Amniotic epithelial cell (primary cell): Measurements from ENCODE around the gene LCNL1.
A peak's percentile ranks its signal among the peaks of the same experiment; 100 is the strongest.
"Not testable (repeated sequence)": the region's sequence is repeated elsewhere in the genome, so short reads cannot be mapped to it uniquely, and the experiment has no call there.

Experiments
- DNase-seq: peaks from one replicate; pipeline ENCODE4 v3.0.0-alpha.2; 2010; ENCODE audit warnings: low read depth

The LCNL1 gene

DNA sequence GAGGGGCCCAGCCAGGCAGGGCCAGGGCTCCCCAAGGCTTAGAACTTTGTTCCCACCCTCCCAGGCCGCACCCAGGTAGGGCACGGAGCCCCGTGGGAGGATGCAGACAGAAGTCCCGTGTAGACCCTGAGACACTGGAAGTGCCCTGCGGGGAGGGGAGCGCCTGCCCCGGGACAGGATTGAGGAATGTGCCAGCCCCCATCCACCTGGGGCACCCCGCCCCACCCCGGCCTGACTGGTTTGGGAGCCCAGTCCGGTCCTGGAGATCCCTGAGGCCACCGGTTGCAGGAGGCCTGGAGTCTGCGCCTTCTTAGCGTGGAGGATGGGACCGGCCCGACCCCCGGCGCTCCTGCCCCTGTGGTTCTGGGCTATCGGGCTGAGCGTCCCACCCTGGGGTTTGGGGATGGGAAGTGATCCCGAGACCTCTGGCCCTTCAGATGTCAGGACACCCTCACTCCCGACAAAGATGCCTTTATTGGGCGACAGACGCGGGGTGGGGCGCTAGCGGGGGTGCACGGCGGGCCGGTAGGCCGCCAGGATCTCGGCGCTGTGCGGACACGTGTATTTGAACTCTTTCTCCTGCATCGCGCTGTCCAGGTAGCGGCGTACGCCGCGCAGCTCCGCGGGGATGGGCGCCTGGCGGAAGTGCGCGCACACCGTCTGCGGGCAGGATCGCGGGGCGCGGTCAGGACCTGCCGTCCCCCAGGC, 11.5 kb downstream of the LCNL1 start:
- DNase-seq = no peak

DNA sequence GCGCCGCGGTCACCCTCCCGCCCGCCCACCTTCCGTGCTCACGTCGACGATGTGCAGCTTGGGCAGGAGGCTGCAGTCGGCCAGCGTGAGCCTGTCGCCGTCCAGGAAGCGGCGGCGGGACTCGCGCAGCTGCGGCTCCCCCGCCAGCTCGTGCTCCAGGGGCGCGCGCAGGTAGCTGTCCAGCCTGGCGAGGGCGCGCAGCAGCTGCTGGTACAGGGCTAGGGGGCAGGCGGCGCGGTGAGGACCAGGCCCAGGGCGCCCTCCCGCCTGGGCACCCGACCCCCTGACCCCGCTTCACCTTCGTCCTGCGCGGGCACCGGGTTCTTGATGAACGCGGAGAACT, 12.1 kb downstream of the LCNL1 start:
- no peak for DNase-seq

DNA sequence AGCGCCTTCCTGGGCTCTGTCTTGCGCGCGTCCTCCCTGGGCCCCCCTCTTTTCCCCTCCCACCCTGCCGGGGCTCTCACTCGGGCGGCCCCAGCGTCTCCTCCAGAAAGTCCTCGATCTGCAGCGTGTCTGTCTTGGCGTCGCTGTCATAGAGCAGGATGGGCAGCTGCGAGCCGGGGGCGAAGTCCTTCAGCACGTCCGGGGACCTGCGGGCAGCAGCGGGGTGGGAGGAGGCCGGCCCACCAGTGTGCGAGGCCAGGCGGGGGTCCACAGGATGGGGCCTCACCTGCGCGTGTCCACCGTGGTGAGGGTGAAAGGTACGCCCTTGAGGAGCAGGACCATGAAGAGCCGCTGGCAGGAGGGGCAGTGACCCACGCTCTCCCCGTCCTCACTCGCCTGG, 12.6 kb downstream of the LCNL1 start:
- DNase-seq = no peak

DNA sequence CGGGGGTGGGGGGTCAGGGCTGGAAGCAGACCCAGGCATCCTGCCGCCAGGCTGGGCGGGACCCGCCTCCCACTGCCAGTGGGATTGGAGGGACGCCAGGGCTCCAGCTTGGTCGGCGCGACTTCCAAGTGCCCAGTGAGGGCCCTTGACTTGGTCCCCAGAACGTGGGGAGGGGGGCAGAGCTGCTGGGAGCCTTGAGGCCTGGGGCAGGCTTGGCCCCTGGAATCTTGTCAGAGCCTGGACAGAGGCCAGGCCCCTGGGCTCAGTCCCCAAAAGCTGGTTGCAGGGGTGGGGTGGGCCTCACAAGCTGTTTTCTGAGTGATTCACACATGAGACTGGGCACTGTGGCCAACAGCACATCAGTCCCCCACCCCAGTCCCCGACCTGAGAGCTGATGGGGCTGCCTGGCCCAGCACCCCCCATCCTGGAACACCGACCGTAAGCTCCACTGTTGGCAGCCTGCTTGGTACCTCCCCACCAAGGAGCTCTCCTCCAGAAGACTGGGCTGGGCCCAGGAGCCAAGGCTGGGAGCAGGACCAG, 13.0 kb downstream of the LCNL1 start:
- DNase-seq = no peak

DNA sequence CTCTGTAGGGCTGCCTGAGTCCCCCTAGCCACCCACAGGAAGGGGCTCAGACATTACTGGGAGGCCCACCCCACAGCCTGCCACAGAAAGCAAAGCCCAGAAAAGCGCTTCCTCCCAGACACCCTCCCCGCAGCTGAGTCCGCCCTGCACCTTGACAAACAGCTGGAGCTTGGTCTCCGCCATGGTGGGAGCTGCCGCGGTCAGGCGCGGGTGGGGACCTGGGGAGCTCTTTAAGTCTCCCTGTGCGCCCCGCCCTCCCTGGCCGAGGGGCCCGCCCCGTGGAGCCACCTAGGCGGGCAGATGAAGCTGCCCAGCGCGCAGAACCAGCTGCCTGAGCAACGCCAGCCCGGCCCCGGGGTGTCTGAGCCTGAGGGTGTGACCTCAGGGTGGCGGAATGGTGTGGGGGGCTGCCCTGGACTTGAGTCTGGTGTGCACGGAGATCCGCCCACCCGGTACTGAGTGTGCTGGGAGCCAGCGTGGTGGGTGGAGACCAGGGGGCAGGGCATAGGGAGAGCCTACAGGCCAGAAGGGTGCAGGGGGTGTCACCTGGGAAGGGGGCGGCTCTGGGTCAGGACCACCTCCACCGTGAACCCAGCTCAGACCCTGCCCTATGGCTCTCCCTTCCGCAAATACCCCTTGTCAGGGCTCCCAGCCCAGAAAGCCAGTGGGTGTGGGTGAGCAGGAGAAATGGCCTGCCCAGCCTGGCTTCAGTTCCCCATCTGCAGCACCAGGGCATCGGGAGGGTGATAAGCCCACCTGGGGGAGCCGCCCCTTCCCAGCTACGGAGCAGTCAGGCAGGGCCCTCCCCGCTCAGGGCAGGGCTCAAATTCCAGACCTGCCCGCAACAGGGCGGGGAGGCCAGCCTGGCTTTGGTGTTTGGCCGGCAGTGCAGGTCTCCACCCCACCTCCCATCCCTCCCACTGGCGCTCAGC, 13.8 kb downstream of the LCNL1 start, which contains the start of gene CLIC3:
TSS of gene CLIC3 (minus strand) at position 208 of the 932 bp plus-strand sequence. CDS start at position 183, 25 bp downstream.
- peak; percentile 37 for DNase-seq

DNA sequence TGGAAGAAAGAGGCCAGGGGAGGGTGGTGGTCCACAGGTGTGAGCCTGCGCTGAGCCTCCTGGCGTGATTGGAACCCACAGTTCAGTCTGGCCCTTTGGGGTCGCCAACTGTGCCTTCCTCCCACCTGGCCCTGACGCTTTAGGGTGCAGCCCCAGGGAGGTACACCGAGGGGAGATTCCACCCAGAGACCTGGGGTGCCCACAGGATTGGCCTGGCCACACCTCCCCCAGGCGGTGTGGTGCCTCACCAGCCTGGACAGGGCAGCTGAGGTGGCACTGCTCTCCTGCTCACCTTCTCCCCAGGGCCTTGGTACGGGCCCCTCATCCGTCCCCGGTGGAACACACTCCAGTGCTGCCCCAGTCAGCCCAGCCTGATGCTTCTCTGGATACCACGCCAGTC, 14.6 kb downstream of the LCNL1 start:
- DNase-seq = no peak

DNA sequence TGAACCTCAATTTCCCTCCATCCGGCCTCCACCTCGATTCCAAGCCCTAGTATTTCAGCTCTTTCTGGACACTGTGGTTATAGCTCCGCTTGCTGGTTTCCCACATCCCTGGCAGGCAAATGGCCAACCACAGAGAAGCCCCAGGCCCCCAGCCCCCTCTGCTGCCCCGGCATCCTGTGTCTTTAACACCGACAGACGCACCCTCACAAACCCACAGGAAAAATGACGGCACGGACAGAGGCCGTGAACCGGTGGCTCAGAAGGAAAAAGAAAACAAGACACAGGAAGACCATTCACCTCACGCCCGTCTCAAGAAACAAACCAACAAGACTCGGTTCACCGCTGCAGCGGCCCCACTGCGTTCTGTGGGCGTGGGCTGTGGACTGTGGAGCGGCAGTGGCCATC, 15.0 kb downstream of the LCNL1 start:
- DNase-seq = no peak

DNA sequence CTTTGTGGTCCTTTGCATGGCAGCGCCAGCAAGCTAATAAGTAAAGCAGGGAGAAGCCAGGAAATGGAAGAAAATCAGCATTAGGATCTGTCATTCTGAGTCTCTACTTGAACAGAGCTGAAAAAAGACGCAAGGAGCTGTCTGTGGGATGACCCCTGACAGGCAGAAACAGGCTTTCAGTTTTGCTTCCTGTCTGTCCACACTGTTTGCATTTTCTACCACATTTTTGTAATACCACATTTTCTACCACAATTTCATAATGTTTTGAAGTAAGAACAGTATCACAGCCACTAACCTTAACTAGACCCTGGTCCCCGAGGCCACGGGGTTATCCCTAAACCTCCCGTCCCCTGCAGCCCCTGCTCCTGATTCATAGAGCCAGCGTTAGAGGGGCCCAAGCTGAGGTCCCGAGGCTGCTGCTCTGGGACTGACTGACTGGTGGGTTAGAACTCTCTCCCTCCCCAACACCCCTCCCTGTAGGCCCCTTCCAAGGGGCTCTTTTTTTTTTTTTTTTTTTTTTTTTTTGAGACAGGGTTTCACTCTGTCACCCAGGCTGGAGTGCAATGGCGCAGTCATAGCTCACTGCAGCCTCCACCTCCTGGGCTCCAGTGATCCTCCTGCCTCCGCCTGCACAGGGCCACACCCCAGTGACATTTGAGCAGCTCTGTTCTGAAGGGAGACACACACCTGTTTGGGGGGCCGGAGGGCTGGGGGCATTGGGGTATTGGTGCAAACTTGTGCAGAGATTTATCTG, 17.6 kb downstream of the LCNL1 start:
- peak; percentile 87 for DNase-seq

DNA sequence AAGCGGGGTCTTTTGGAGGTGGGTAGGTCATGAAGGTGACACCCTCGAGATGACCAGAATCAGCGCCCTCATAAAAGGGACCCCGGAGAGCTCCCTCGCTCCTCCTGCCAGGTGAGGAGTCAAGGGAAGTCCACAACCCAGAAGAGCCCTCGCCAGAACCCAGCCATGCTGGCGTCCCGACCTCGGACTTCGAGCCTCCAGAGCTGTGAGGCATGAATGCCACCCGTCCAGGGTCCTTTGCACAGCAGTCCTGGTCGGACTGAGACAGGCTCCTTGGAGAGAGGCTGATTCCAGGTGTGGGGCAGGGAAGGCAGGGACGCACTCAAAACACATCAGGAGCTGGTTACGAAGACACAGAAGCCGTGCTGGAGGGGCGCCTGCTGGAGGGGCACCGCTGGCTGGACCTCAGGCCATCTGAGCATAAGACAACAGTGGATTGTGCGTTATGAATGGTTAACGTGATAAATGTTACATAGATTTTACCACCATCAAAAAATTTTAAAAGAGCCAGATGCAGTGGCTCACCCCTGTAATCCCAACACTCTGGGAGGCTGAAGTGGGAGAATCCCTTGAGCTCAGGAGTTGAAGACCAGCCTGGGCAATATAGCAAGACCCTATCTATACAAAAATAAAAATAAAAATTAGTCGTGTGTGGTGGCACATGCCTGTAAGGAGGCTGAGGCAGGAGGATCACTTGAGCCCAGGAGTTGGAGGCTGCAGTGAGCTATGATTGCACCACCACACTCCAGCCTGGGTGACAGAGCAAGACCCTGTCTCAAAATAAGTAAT, 19.3 kb downstream of the LCNL1 start:
- no peak for DNase-seq

DNA sequence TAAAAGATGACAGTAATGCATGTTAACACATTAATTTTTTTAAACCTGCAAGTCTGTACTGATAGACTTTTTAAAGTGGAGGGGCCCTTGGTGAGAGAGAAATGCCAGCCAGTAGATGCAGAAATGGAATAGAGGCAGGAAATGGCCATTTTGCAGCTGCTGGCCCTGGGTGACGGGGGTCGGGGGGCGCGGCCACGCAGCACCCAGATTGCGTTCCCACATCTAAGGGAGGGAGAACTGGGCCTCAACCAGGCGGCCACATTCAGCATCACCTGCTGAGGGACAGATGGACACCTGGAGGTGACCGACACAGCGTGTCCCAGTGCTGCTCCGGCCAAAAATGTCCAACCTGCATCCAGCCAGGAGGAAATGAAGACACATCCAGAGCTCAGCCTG, 19.9 kb downstream of the LCNL1 start:
- DNase-seq = no peak

DNA sequence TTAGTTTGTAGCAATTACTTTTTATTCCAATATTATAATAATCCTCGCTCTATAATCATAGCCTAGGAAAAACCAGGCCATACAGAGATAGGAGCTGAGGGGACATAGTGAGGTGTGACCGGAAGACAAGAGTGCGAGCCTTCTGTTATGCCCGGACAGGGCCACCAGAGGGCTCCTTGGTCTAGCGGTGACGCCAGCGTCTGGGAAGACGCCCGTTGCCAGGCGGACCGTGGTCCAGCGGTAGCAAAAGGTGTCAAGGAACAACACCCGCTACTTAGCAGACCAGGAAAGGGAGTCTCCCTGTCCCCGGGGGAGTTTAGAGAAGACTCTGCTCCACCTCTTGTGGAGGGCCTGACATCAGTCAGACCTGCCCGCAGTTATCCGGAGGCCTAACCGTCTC, 21.5 kb downstream of the LCNL1 start:
- not testable (repeated sequence) for DNase-seq

DNA sequence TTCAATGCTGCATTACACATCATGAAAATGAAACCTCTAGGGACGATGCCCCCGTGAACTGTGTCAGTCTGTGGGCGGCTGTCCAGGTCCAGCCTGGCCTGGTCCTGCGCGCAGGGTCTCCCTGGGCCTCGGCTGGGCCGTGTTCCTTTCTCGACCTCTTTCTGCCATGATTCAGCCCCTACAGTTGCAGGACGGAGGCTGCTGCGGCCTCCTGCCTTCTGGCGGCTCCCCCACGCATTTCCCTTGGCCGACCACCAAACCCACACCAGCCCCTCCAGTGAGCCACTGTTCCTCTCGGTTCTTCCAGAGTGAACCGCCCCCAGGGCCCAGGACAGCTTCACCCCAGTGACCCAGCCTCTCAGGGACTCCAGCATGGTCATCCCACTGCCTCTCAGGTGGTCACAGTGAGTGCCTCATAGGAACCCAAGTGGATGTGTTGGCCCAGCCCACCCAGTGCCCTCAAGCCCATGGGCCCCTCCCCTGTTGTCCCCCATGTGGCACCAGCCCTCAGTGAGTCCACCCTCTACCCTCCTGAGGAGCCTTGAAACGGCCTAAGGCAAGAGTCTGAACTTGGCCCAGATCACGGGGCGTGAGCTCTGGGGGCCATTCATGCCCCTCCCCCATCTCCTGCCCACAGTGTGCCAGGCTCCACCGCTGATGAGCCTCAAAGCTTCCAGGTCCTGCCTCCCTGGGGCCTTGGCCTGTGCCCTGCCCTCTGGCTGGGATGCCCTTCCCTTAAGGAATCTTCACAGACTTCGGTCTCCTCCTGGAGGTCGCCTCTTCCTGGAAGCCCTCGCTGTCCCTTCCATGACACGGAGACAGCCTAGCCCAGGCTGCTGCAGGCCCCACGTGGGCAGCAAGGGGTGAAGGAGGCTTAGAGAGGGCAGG, 23.6 kb downstream of the LCNL1 start:
- DNase-seq = no peak

DNA sequence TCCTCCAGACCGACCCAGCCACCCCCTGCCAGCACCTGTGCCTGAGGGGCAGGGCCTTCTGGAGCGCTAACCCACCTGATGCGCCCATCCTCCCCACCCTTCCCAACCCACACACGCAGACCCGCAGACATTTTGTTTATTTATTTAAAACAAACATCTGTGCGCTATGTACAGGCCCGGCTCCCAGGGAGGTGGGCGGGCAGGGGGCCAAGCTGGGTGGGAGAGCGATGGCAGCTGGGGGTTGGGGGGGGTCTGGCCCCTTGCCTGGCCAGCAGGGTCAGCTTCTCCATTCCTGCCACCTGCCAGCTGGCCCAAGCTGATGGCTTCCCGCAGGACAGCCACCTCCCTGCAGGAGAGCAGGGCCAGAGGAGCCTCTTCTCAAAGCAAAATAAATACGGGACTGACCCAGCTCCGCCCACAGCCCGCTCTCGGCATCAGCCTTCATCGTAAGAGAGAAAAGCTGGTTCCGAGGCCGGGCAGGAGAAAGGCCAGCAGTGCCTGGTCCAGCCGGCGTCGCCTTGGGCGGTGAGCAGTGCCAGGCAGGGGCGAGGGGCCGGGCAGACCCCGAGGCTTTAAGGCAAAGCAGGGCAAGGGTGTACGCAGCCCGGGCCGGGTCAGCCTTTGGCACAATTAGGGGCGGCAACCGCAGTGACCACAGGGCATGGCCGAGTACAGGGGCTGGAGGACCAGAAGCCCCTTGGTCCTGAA, 24.5 kb downstream of the LCNL1 start:
- DNase-seq = no peak

DNA sequence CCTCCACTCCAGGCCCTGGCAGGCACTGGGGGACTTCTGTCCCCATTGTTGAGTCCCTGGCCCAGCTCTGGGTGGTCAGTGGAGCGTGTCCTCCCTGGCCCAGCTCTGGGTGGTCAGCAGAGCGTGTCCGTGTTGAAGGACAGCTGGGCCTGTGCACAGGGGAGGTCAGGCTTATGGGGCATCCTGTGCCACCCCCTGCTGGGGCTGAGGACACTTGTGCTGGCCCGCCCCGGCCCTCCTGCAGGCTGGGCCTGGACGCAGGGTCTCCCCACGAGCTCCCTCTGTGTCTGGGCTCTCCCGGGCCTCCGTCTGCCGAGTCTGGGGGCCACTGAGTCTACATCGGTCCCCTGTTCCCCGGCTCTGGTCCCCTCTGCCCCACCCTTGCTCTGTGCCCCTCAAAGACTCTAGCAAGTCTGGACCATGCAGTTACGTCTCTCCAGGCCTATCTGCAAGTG, 25.1 kb downstream of the LCNL1 start:
- DNase-seq = no peak

DNA sequence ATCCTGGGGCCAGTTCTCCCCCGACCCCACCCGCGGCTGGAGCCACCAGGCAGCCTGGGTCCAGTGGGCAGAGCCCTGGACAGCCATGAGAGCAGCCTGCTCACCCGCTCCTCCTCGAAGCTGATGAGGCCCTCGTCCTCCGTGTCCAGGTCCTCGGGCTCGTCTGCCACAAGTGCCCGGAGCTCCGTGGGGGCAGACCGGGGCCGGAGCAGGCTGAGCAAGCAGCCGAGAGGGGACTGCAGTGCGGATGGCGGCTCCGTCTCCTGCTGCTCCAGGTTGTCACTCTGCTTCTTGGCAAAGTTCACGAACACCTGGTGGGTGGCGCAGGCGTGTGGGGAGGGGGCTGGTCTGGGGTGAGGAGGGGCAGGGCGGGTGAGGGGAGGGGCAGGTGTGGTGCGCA, 25.5 kb downstream of the LCNL1 start:
- no peak for DNase-seq

DNA sequence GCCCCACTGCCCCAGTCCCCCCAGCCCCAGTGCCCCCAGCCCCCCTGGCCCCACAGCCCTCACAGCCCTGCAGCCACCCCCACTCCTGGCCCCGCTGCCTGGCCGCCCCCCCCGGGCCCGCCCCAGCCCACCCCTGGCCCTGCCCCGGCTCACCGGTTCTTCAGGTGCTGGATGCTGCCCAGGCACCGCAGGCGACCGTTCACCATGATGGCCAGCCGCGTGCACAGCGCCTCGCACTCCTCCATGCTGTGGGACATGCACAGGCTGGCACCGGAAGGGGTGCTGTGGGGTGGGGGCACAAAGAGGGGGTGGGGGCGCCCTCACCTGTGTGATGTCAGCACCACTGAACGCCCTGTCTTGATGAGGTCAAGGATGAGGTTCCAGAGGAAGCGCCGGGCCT, 26.4 kb downstream of the LCNL1 start:
- DNase-seq = no peak

DNA sequence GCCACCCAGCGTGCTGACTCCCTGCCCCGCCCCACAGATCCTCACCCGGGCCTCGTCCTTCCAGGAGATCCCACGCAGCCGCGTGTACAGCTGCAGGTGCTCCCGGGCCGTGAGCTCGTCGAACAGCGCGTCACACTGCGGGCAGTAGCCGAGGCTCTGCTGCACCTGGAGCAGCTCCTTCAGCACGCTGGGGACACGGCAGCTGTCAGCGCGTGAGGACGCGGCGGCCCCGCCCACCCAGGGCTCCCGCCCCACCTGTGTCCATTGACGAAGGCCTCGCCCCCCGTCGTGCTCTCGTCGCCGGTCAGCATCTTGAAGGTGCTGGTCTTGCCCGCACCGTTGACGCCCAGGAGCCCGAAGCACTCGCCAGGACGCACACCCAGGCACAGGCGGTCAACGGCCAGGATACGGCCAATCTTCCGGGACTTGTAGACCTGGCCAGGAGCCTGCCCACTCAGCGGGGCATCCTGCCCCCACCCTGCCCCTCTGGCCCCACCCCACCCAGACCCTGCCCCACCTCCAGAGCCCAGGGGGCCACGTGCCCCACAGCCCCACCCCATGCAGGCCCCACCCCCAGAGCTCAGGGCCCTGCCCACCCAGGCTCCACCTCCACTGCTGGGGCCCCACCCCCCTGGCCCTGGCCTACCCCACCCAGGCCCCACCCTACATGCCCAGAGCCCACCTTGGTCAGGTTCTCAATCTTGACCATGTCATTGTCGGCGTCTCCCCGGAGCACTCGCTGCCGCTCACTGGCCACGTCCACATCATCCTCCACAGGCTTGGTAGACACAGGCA, 27.3 kb downstream of the LCNL1 start:
- no peak for DNase-seq

DNA sequence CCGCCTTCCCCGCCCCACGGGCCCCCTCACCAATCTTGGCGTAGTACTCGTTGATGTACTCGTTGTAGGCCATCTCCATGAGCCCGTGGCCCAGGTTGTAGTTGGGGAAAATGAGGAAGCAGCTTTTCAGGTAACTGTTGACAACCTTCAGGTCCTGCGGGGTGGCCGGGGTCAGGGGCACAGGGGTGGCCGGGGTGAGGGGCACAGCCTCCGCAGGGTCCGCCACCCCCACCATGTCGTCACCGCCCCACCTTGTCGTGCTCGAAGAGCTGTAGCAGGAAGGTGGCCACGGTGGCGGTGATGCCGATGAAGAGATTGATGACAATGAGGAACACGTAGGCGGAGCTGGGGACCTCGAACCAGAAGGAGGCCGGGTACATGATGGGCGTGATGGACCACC, 28.4 kb downstream of the LCNL1 start:
- no peak for DNase-seq
